Measurements from ENCODE around the gene SFMBT1.
"Not testable (repeated sequence)": the region's sequence is repeated elsewhere in the genome, so short reads cannot be mapped to it uniquely, and the experiment has no call there.

Gene SFMBT1

DNA sequence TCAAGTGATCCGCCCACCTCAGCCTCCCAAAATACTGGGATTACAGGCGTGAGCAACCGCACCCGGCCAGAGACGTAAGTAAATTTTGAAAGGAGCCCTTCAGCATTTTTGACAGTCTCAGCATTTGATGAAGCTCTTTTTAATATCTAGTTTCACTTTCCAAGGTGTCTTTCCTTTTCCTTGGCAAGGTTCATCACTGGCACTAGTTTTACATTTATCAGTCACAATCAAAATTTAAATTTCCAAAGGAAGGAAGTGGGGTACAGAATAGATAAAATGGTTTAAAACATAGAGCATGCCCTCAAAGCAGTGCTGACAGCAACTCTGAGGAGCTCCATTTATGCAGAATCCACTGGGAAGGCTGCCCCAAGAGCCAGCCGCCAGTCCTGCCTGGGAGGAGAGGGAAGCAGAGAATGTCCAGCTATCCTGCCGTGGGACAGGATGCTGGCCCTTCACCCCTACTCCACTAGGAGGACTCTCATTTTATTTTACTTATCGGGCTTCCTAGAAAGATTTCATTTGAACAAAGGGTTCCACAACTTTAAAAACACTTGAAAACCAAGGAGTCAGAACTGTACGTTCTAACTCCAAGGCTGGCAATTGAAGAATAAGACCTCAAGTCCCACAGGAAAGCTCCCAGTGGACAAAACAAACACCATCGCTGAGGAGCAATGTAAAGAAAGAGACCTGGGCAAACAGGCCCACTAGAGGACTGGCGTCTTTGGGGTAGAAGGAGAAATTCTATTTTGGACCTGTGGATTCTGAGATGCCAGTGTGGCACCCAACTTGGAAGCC lies 9.9 kb downstream of the SFMBT1 start:
- DNase-seq: no peak

DNA sequence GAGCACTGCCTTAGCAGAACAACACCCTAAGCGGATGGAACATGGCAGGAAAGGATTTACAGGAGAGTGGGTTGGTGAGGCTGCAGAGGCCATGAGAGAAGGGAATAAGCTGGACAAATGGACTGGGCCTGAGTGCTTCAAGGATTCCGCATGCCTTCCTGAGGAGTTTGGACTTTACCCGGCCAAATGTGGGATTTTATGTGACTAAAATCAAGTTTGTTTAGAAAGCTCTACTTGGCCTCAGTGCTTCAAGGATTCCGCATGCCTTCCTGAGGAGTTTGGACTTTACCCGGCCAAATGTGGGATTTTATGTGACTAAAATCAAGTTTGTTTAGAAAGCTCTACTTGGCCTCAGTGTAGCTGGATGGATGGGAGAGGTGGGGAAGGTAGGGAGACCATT lies 10.9 kb downstream of the SFMBT1 start:
- DNase-seq: not testable (repeated sequence)

DNA sequence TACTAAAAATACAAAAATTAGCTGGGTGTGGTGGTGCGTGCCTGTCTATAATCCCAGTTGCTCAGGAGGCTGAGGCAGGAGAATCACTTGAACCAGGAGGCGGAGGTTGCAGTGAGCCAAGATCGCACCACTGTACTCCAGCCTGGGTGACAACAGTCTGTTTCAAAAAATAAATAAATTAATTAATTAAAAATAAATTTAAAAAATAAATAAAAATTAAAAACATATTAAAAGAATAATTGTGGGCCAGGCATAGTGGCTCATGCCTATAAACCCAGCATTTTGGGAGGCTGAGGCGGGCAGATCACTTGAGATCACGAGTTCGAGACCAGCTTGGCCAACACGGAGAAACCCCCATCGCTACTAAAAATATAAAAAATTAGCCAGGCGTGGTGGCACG lies 11.5 kb downstream of the SFMBT1 start:
- not testable (repeated sequence) for DNase-seq

DNA sequence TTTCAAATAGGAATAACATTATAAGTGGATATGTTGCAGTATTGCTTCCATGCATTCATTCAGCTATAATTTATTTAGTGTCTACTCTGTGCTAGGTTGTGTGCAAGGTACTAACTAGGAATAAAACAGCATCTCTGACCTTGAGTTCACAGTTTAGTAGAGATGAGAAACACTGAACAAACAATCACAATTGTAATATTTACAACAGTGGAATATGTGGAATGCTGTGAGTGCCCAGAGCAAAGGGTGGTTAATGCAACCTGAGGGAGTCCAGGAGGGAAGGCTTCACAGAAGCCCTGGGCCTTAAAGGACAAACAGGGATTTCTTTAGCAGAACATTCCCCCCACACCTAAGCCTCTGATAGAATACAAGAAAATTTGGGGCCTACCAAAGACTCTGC lies 13.3 kb downstream of the SFMBT1 start:
- DNase-seq: no peak

DNA sequence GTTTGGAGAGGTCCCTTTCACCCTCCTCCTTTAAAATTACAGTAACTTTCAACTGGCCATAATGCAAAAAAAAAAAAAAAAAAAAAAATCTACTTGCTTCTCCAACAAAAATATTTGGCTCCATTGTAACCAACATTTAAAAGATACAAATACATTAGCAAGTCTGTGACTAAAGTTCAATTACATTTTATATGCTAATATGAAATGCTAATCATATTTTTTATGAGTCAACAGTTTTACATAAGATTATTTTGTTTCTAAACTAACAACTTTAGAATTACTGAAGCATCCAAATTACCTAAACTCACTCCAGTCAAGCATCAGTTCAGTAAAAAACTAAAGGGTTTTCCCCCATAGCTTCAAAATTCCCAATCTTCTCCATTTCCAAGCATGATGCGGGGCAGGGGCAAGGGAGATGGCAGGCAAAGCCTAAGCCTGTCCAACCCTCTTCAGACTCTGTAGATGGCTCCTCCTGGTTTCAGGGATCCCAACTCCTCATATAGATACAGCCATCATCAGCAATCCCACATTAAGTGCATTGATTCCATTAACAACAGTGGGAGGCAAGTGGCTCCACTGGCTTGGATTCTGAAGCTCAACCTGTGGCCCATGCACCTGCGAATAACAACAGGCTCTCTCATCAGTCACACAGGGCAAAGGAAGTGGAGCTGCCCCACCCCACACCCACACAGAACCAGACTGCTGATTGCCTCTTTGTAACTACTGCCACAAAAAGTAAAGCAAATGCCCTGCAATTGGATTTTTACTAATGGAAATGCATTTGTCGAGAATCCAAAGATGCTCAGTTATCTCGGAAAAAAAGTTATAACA lies 15.0 kb downstream of the SFMBT1 start:
- DNase-seq: no peak

DNA sequence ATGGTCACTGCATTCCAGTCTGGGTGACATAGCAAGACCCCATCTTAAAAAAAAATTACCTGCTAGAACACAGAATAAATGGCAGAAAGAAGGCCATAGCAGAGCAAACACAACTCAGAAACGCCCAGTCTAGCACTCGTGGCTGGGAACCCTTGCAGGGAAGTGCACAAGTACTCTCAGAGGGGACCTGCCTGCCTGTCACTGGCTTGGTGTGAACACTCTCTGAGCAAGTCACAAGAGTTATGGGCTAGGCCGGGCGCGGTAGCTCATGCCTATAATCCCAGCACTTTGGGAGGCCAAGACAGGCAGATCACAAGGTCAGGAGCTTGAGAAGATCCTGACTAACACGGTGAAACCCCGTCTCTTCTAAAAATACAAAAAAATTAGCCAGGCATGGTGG lies 17.2 kb downstream of the SFMBT1 start:
- DNase-seq: no peak

DNA sequence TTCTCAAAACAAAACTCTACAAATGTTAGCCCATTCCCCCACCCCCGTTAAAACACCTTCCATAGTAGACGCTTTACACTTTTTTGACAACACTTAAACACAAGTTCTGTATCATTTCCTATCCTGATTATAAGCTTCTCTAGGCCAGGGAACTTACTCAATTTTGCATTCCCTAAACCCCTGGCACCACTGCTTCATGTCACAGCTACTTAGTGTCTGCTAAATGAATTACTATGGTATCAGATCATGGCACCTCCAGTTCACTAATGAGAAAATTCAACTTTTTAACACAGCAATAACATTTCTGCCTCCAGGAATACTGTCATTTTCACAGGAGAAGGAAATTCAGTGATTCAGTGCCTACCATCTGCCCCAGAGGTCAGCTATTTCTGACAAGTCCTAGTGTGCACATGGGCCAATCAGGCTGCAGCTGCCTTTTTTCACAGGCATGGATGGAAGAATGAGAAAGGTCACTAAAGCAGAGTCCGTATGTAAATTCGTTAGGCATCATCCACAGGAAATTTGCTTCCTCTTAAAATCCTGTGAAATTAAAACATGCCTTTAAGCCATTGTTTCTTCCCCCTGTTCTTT lies 18.5 kb downstream of the SFMBT1 start:
- DNase-seq: no peak

DNA sequence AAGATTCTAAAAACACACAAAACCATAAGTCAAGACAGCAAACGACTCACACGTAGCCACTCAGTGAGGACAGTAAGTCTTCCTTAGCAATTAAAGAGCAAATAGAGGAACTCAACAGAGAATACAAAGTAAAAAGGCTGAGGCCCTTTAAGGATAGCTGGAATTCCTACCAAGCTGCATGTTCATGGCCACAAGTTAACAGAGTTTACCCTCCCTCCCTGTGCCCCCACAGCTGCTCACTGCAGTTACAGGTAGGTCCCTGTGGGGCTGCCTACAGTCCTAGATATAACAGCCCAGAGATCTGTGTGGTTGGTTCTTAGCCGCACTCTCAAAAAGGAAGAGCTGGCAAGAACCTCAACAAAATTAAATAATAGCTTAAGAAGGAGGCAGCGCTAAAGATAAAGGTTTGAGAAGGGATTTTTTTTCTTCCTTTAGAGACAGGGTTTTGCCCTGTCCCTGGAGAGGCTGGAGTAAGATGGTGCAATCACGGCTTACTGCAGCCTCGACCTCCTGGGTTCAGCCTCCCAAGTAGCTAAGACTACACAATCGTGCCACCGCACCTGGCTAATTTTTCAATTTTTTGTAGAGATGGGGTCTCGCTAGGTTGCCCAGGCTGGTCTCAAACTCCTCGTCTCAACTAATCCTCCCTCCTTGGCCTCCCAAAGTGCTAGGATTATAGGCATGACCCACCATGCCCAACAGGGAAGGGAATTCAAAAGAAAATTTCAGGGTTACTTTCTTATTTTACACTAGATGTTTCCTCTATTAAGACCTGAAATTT lies 19.3 kb downstream of the SFMBT1 start:
- no peak for DNase-seq

DNA sequence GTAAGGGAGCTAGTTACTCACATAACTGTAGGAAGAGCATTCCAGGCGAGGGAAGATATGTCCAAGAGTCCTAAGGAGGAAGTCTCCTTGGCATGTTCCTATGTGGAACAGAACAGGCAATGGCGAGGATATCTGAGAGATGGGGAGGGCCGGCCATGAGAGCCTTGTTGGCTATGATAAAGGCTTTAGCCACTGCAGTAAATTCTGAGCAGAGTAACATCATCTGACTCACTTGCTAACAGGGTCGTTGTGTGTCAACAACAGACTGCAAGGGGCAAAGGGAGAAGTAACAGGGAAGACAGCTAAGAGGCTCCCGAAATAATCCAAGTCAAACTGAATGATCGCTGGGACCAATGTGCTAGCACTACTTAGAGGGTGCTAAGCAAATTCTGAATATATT lies 21.6 kb downstream of the SFMBT1 start:
- no peak for DNase-seq

DNA sequence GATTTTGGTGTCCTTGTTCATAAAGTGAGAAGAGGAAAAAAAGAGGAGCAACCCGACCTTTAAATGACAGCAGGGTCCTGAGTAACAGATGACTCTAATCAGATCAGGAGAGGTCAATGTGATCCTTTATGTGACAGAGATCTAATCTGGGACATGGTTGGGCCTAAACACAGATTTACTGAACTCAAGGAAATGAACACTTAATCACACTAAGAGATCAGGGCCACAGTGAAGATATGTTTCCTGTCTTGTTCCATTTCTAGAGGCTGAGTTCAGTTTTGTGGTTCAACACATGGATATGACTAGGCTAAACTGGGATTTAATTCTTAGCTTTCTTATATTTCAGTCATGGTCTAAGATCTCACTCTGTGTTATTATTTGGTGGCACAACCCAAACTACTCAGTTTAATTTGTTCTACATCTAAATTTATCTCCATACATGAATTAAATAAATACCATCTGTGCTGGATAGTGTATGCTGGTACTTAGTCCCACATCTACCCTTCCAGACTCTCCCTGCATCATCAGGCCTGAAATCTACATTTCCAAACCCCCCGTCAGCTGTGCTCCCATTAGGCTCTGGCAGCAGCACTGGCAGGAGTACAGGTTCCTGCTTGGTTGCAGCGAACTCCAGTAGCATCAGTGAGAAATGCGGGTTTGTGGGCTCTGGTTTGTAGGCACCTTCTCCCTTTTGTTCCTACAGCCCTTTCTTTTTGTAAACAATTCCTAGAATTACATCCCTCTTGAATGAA lies 22.6 kb downstream of the SFMBT1 start:
- no peak for DNase-seq

DNA sequence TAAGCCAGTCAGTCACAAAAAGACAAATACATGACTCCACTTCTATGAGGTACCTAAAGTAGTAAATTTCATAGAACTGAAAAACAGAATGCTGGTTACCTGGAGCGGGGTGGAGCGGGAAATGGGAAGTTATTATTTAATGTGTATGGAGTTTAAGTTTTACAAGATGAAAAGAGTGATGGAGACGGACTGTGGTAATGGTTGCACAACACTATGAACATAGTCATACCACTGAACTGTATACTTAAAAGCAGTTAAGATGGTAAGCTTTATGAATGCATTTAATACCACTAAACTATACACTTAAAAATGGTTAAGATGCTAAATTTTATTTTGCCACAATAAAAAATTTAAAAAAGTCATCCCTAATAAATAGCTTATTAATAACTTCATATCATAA lies 23.2 kb downstream of the SFMBT1 start:
- no peak for DNase-seq

DNA sequence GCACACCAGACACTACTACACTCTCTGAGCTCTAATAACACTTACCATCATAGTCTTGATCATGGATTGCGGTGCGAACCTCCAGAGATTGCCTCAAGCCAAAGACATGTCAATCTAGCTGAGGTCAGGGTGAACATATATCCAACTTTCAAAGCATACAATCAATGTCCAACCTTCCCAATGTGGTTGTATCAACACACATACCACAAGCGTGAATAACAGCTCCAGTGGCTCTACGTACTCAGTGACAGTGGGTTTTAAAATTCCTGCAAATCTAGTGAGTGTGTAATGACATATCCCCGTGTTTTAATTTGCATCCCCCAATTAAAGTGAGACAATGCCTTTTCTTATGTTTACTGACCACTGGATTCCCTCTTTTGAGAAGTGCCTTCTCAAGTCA lies 29.6 kb downstream of the SFMBT1 start:
- DNase-seq: no peak

DNA sequence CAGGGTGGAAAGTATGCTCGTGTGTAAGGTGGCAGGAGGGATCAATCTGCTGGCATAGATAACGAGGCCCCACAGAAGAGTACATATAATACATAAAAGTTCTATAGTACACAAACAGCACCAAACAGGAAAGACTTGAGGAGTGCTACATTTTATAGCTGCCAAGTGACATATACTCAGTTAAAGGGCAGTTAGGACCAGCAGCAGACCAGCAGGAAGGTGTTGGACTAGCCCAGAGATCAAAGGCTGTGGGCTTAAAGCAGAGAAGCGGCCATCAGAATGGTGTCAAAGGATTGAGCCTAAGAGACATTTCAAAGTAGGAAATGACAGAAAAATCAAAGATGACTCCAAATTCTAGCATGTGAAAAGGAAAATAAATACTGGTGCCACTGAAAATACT lies 34.5 kb downstream of the SFMBT1 start:
- no peak for DNase-seq

DNA sequence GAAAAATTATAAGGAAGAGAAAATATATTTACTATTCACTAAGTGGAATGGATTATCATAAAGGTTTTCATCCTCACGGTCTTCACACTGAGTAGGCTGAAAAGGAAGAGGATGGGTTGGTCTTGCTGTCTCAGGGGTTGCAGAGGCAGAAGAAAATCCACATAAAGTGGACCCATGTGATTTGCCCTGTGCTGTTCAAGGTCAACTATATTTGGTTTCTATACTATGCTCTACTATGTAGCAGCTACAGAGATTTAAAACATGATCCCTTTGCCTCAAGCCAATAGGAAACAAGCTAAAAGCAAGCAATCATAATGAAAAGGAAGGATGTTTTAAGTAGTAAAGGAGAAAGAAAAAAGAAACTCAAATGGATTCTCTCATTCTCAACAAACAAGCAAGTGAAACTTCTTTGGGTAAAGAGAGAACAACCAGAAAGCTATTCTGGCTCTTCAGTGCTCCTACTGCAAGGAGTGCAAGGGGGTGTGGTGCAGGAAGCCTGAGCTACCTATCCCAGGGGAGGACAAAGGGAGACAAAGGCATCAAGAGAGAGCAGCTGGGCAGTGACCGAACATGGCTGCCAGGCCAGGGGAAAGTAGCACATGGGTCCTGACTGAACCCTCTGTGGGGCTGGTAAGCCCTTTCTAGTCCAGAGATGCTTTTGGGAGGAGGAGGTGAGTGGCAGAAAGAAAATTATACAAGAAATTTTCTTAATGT lies 35.9 kb downstream of the SFMBT1 start:
- no peak for DNase-seq

DNA sequence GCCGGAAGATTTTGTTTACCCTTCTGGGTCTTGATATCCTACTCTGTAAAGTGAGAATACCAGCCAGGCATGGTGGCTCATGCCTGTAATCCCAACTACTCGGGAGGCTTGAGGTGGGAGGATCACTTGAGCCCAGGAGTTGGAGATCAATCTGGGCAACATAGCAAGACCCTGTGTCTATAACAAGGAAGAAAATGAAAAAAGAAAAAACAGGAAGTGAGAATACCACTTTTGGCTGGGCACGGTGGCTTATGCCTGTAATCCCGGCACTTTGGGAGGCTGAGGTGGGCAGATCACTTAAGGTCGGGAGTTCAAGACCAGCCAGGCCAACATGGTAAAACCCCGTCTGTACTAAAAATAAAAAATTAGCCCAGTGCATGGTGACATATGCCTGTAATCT lies 36.9 kb downstream of the SFMBT1 start:
- DNase-seq: no peak

DNA sequence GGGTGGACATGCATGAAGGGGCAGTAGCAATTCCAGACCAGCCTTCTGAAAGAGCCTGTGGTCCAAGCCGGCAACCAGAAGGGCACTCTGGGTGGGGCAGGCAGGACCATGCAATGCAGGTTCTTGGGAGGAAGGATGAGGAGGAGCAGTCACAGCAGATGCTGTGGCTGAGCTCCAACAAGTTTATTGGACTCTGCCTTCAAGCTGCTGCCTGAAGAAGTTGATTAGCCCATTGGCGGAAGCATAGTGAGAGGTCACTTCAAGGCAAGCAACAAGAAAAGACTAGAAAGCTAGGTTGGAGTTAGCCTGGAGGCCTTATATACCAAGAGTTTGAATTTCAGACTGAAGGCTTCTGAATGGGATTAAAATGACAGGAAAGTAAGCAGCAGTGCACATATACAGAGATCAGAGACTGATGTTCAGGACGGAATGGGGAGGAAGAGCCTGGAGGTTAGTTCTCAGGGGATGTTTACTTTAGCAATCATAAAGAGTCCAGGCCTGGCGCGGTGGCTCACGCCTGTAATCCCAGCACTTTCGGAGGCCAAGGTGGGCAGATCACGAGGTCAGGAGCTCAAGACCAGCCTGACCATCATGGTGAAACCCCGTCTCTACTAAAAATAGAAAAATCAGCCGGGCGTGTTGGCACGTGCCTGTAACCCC lies 39.9 kb downstream of the SFMBT1 start:
- no peak for DNase-seq

DNA sequence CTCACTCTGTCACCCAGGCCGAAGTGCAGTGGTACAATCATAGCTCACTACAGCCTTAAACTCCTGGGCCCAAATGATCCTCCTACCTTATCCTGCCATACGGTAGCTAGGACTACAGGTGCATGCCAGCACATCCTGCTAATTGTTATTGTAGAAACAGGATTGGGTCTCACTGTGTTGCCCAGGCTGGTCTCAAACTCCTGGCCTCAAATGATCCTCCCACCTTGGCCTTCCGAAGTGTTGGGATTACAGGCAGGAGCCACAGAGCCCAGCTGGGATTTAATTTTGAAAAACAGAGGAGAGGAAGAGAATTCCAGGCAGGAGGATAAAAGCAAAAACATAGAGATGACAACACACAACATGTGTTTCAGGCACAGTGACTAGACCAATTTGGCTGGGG lies 40.5 kb downstream of the SFMBT1 start:
- DNase-seq: no peak

DNA sequence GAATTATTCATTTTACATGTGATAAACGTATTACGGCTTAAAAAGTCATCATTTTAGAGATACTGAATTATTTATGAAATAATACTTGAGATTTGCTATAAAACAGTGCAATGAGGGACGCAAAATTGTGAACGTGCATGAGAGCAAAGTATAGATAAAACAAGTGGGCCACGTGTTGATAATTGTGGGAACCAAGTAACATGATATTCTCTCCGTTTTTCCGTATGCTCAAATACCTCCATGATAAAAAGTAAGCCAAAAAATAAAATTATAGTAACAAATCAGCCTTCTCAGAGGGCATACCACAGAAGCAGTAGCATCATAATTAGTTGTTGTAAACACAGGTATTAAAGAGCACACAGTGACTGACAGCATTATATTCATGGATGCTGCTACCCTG lies 42.6 kb downstream of the SFMBT1 start:
- DNase-seq: no peak

DNA sequence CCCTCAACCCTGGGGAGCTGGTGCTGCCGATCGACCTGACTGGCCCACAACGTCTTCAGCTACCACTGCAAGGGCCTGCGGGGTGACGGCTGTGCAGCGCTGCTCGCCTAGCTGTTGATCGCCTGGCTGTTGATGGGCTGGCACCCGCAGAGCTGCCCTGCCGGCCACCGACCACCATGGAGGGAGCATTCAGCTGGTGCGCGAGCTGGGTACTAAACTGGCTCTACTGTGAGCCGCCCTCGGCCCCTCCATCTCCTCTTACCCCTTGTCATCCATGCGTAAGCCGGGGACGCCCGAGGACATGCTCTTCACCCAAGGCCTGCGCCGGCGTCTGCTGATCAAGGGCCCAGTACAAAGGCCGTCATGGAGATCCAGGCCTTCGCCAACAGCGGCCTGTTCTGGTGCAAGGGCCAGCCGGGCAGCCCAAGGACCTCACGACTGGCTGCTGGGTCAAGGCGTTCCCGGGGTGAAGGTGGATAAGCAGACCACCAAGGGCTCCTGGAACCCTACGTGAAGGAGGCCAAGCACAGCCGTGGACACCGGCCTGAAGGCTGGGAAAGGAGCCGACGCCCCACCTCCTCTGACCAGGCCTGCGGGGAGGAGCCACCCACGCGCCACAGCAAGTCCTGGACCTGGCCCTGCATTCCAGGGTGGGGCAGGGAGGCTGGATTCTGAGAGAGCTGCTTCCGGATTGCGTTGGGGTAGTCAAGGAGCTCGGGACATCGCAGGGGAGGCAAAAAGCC lies 46.9 kb downstream of the SFMBT1 start:
- no peak for DNase-seq

DNA sequence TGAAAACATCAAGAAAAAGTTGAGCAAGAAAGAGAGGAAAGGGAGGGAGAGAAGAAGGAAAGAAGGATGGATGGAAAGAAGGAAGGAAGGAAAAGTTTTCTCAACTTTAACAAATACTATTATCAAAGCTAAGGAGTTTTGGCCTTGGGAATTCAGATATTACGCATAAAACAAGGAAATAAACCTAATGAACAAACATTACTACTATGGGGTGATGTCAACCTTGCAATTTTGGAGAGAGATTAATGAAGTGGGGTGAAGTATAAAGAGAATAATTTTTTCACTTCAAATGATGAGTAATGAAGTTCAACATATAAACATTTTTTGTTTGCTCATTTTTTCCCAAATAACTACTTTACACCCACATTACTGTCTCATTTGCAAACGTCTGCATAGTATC lies 55.2 kb downstream of the SFMBT1 start:
- no peak for DNase-seq
